Astrocyte (in vitro differentiated cells and primary cell): ENCODE data around the gene NAV2. TPM values are rescaled to one million over a fixed set of nuclear protein-coding genes. Genes with fewer than 3 reads are reported as not detected.
"Not testable (repeated sequence)": the region's sequence is repeated elsewhere in the genome, so short reads cannot be mapped to it uniquely, and the experiment has no call there.

Experiments used
- DNase-seq: peaks from one replicate; pipeline ENCODE4 v3.0.0-alpha.2; 2010; ENCODE audit warnings: low read depth
- FAIRE-seq: peaks from 2 replicates; lab custom pipeline; 2011; peaks lifted over from hg19 to GRCh38; lab: Jason Lieb, UNC
- H2AFZ ChIP-seq: 2 replicates; pipeline ENCODE4 v1.6.0; 2012; ENCODE audit warnings: low read depth, low read length, inconsistent platforms
- H3K27ac ChIP-seq: 2 replicates; pipeline ENCODE4 v1.5.1; 2011; ENCODE audit warnings: low read depth, low read length, inconsistent platforms
- H3K27me3 ChIP-seq: 2 replicates; pipeline ENCODE4 v1.6.0; 2011; ENCODE audit warnings: low read length, inconsistent platforms; ENCODE audit not compliant: insufficient read depth
- H3K36me3 ChIP-seq: 2 replicates; pipeline ENCODE4 v1.5.1; 2011; ENCODE audit warnings: low read length, inconsistent platforms; ENCODE audit not compliant: insufficient read depth
- H3K4me1 ChIP-seq: 2 replicates; pipeline ENCODE4 v1.5.1; 2011; ENCODE audit warnings: low read length, inconsistent platforms; ENCODE audit not compliant: insufficient read depth
- H3K4me2 ChIP-seq: 2 replicates; pipeline ENCODE4 v1.6.0; 2012; ENCODE audit warnings: low read length, inconsistent platforms
- H3K4me3 ChIP-seq: 2 replicates; pipeline ENCODE4 v1.5.1; 2011; ENCODE audit warnings: low read depth, mild to moderate bottlenecking, low read length, inconsistent platforms; ENCODE audit not compliant: insufficient read depth
- H3K79me2 ChIP-seq: 2 replicates; pipeline ENCODE4 v1.6.0; 2012; ENCODE audit warnings: mild to moderate bottlenecking, low read length, inconsistent platforms; ENCODE audit not compliant: insufficient read depth
- H3K9ac ChIP-seq: 2 replicates; pipeline ENCODE4 v1.6.0; 2012; ENCODE audit warnings: mild to moderate bottlenecking, low read length, inconsistent platforms
- H3K9me3 ChIP-seq: 2 replicates; pipeline ENCODE4 v1.5.1; 2012; ENCODE audit warnings: low read depth, mild to moderate bottlenecking, low read length, inconsistent platforms; ENCODE audit not compliant: insufficient read depth
- H4K20me1 ChIP-seq: 2 replicates; pipeline ENCODE4 v1.6.0; 2012; ENCODE audit warnings: low read length, inconsistent platforms; ENCODE audit not compliant: insufficient read depth
- H3K27ac Mint-ChIP-seq: one replicate; pipeline ENCODE4 v1.8.0; 2021; ENCODE audit warnings: mild to moderate bottlenecking, mixed read lengths; ENCODE audit not compliant: unreplicated experiment
- H3K27me3 Mint-ChIP-seq: one replicate; pipeline ENCODE4 v1.8.0; 2021; ENCODE audit warnings: low read depth, mixed read lengths; ENCODE audit not compliant: unreplicated experiment
- H3K36me3 Mint-ChIP-seq: one replicate; pipeline ENCODE4 v1.8.0; 2021; ENCODE audit warnings: low read depth, mixed read lengths; ENCODE audit not compliant: unreplicated experiment
- H3K4me1 Mint-ChIP-seq: one replicate; pipeline ENCODE4 v1.8.0; 2021; ENCODE audit warnings: low read depth, mixed read lengths; ENCODE audit not compliant: unreplicated experiment
- H3K4me3 Mint-ChIP-seq: one replicate; pipeline ENCODE4 v1.8.0; 2021; ENCODE audit warnings: mild to moderate bottlenecking, moderate library complexity, mixed read lengths; ENCODE audit not compliant: unreplicated experiment
- H3K9me3 Mint-ChIP-seq: one replicate; pipeline ENCODE4 v1.8.0; 2021; ENCODE audit warnings: mild to moderate bottlenecking, mixed read lengths; ENCODE audit not compliant: unreplicated experiment
- EZH2 ChIP-seq: IDR thresholded peaks from 2 replicates; pipeline ENCODE4 v1.6.1; 2012; ENCODE audit warnings: mild to moderate bottlenecking, low read length, inconsistent platforms; ENCODE audit not compliant: insufficient read depth
- total RNA-seq: library from RNA; stranded (reverse); gene quantifications from 2 replicates; pipeline ENCODE4 v1.2.1, GENCODE V29; 2021
- TF ChIP-seq, protein P1 (sequence below): IDR thresholded peaks from 2 replicates; pipeline ENCODE4 v1.5.1; 2011; ENCODE audit warnings: low read depth, mild to moderate bottlenecking, inconsistent platforms, low read length, moderate library complexity; ENCODE audit not compliant: insufficient read depth

NAV2 gene
- total RNA-seq, 1 donor from 2014 or later, result 20.6 TPM

DNA sequence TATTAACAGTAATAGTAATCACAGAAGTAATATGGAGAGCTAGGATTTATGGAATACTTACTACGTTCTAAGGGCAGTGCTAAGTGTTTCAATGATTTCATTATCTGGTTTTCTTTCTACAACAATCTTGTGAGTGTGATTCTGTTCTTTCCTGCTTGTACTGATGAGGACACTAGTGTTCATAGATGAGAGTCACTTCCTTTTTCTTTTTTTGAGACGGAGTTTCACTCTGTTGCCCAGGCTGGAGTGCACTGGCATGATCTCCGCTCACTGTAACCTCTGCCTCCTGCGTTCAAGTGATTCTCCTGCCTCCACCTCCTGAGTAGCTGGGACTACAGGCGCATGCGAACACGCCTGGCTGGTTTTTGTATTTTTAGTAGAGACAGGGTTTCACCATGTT lies 366.2 kb downstream of the NAV2 start:
- Mint-ChIP-seq H3K4me3 (no peak overlapping the region), H3K9me3 (no peaks in the 10 kb centered on the region), H3K27me3 (no peaks in the 10 kb centered on the region), H3K27ac (no peak overlapping the region), H3K36me3 (peaks cover 43% of the 10 kb centered on the region), H3K4me1 (no peaks in the 10 kb centered on the region)
- Histone ChIP-seq H3K9me3 (no peaks in the 10 kb centered on the region), H3K9ac (no peak overlapping the region), H3K4me1 (no peaks in the 10 kb centered on the region), H2AFZ (no peak overlapping the region), H4K20me1 (no peaks in the 10 kb centered on the region), H3K4me2 (no peak overlapping the region), H3K27me3 (no peaks in the 10 kb centered on the region), H3K79me2 (no peaks in the 10 kb centered on the region), H3K36me3 (peaks cover 19% of the 10 kb centered on the region), H3K4me3 (no peak overlapping the region), H3K27ac (no peak overlapping the region)
- FAIRE-seq (no peak), DNase-seq (no peak)
- TF ChIP-seq, protein P1, sequence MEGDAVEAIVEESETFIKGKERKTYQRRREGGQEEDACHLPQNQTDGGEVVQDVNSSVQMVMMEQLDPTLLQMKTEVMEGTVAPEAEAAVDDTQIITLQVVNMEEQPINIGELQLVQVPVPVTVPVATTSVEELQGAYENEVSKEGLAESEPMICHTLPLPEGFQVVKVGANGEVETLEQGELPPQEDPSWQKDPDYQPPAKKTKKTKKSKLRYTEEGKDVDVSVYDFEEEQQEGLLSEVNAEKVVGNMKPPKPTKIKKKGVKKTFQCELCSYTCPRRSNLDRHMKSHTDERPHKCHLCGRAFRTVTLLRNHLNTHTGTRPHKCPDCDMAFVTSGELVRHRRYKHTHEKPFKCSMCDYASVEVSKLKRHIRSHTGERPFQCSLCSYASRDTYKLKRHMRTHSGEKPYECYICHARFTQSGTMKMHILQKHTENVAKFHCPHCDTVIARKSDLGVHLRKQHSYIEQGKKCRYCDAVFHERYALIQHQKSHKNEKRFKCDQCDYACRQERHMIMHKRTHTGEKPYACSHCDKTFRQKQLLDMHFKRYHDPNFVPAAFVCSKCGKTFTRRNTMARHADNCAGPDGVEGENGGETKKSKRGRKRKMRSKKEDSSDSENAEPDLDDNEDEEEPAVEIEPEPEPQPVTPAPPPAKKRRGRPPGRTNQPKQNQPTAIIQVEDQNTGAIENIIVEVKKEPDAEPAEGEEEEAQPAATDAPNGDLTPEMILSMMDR, result no peak
- no peak for TF ChIP-seq EZH2

DNA sequence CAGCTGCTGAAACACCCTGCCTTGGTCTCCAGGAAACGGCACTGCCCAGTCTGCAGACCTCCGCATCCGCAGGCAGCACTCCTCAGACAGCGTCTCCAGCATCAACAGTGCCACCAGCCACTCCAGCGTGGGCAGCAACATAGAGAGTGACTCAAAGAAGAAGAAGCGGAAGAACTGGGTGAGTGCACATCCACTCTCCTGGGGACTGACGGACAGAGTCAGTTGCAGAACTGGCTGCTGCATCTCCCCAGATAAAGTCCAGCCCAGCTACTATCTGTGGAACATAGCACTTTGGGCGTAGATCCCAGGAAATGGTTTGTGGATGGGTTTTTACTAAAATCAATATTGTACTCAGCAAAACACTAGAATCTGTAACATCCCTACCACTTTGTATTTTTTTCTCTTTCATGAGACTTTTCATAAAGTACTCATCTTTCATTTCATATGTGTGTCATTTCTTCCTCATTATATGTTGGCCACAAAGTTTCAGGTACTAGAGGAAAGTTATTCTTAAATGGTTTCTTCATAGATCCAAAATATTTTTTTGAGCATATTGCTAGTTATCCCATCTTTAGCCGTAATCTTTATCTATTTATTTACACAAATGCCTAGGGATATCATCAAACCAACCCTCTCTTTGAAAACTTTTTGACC lies 367.5 kb downstream of the NAV2 start:
- Histone ChIP-seq H4K20me1 (no peaks in the 10 kb centered on the region), H3K36me3 (peaks cover 19% of the 10 kb centered on the region)

DNA sequence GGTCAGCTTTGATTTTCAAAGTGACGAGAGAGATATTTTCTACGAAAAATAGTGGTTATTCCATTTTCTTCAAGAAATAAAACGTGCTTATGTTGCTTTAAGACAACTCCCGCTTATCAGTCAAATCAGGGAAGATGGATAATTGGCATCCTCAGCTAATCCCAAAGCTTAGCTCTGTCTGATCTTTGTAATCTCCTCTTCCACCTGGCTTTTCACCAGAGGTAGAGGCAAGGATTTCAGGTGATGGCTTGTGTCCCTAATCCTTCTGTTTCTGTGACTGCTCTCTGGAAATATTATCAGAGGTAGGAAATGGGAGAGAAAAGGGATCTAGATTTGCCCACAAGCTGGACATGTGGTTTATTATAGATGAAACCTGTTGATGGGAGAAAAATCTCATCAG lies 368.7 kb downstream of the NAV2 start:
- H3K4me3 ChIP-seq, result no peak overlapping the region
- TF ChIP-seq EZH2, result no peak
- TF ChIP-seq, protein P1, result no peak
- Mint-ChIP-seq H3K27me3 (no peaks in the 10 kb centered on the region), H3K36me3 (peaks cover 40% of the 10 kb centered on the region), H3K4me3 (no peak overlapping the region), H3K9me3 (no peaks in the 10 kb centered on the region), H3K4me1 (peaks cover 3% of the 10 kb centered on the region), H3K27ac (no peak overlapping the region)
- H3K27me3 ChIP-seq, result no peaks in the 10 kb centered on the region
- no peak overlapping the region for H3K27ac ChIP-seq
- H3K79me2 ChIP-seq, result no peaks in the 10 kb centered on the region
- no peaks in the 10 kb centered on the region for H3K4me1 ChIP-seq
- no peak overlapping the region for H3K4me2 ChIP-seq
- H2AFZ ChIP-seq, result no peak overlapping the region
- H3K9ac ChIP-seq, result no peak overlapping the region
- H3K9me3 ChIP-seq, result no peaks in the 10 kb centered on the region
- FAIRE-seq (no peak), DNase-seq (no peak)
- H4K20me1 ChIP-seq, result no peaks in the 10 kb centered on the region
- peaks cover 19% of the 10 kb centered on the region for H3K36me3 ChIP-seq

More for the DNA sequence above, 367.5 kb downstream of the NAV2 start:
- DNase-seq (no peak), FAIRE-seq (no peak)
- Mint-ChIP-seq H3K4me3 (no peak overlapping the region), H3K4me1 (no peaks in the 10 kb centered on the region), H3K36me3 (peaks cover 44% of the 10 kb centered on the region), H3K27ac (no peak overlapping the region), H3K27me3 (no peaks in the 10 kb centered on the region), H3K9me3 (no peaks in the 10 kb centered on the region)
- Histone ChIP-seq H2AFZ (no peak overlapping the region), H3K27ac (no peak overlapping the region), H3K4me3 (no peak overlapping the region), H3K27me3 (no peaks in the 10 kb centered on the region), H3K4me2 (no peak overlapping the region), H3K4me1 (no peaks in the 10 kb centered on the region), H3K9ac (no peak overlapping the region), H3K9me3 (no peaks in the 10 kb centered on the region), H3K79me2 (no peaks in the 10 kb centered on the region)
- TF ChIP-seq, protein P1, result no peak
- TF ChIP-seq EZH2, result no peak

DNA sequence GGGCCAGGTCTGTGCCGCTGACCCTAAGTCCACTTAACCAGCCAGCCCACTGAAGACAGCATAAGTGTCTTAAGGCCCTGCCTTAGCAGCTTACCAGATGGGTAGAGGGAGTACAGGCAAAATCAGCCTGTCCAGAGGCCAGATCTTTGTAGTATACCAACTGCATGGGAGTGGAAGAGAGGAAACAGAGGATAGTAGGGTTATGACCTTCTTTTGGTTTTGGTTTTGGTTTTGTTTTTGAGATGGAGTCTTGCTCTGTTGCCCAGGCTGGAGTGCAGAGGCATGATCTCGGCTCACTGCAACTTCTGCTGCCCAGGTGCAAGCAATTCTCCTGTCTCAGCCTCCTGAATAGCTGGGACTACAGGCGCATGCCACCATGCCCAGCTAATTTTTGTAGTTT lies 371.2 kb downstream of the NAV2 start:
- H3K4me3 Mint-ChIP-seq, H3K27me3 Mint-ChIP-seq, H3K27ac ChIP-seq, H3K4me1 ChIP-seq, H3K9ac ChIP-seq, FAIRE-seq, H3K9me3 Mint-ChIP-seq, DNase-seq, H3K9me3 ChIP-seq, H3K27me3 ChIP-seq, H2AFZ ChIP-seq, H3K4me2 ChIP-seq, H3K79me2 ChIP-seq, H4K20me1 ChIP-seq, H3K4me3 ChIP-seq, H3K27ac Mint-ChIP-seq: not testable (repeated sequence)
- H3K4me1 Mint-ChIP-seq, result peaks cover 26% of the 10 kb centered on the region
- peaks cover 13% of the 10 kb centered on the region for H3K36me3 ChIP-seq
- H3K36me3 Mint-ChIP-seq, result peaks cover 36% of the 10 kb centered on the region
